SK-N-SH (cell line): Measurements from ENCODE around the gene RCN1.

Experiments
- EZH2phosphoT487 ChIP-seq: fragments of 200-600 bp; sonication (generic); IDR thresholded peaks from 2 replicates; pipeline ENCODE4 v1.6.1; 2017; ENCODE audit warnings: low read depth, mixed run types, mild to moderate bottlenecking, antibody characterized with exemption, moderate library complexity, borderline replicate concordance
- TAF1 ChIP-seq: IDR thresholded peaks from 2 replicates; pipeline ENCODE4 v1.6.1; 2012; ENCODE audit warnings: low read depth, mild to moderate bottlenecking, low read length, moderate library complexity, borderline replicate concordance
- TEAD4 ChIP-seq: IDR thresholded peaks from 2 replicates; pipeline ENCODE4 v1.4.0; 2012; ENCODE audit warnings: mild to moderate bottlenecking, borderline replicate concordance; ENCODE audit not compliant: insufficient read depth
- YY1 ChIP-seq: IDR thresholded peaks from 2 replicates; pipeline ENCODE4 v1.4.0; 2012; ENCODE audit warnings: low read depth, mild to moderate bottlenecking
- TF ChIP-seq, protein P1 (sequence below): fragments of 200-600 bp; sonication (generic); IDR thresholded peaks from 2 replicates; pipeline ENCODE4 v1.6.1; 2017; ENCODE audit warnings: antibody characterized with exemption, mild to moderate bottlenecking, moderate library complexity

GRCh38 chr11:32053151-32053888 is 37.6 kb upstream of the RCN1 start:
- TF ChIP-seq, protein P1, sequence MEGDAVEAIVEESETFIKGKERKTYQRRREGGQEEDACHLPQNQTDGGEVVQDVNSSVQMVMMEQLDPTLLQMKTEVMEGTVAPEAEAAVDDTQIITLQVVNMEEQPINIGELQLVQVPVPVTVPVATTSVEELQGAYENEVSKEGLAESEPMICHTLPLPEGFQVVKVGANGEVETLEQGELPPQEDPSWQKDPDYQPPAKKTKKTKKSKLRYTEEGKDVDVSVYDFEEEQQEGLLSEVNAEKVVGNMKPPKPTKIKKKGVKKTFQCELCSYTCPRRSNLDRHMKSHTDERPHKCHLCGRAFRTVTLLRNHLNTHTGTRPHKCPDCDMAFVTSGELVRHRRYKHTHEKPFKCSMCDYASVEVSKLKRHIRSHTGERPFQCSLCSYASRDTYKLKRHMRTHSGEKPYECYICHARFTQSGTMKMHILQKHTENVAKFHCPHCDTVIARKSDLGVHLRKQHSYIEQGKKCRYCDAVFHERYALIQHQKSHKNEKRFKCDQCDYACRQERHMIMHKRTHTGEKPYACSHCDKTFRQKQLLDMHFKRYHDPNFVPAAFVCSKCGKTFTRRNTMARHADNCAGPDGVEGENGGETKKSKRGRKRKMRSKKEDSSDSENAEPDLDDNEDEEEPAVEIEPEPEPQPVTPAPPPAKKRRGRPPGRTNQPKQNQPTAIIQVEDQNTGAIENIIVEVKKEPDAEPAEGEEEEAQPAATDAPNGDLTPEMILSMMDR, result no peak
- TF ChIP-seq YY1, result no peak
- no peak for TF ChIP-seq TAF1
- TF ChIP-seq EZH2phosphoT487, result no peak
- no peak for TF ChIP-seq TEAD4
